NCI-H510A (cell line): ENCODE data around the gene CTSV.
A peak's percentile ranks its signal among the peaks of the same experiment; 100 is the strongest.
"Not testable (repeated sequence)": the region's sequence is repeated elsewhere in the genome, so short reads cannot be mapped to it uniquely, and the experiment has no call there.

Source experiments
- DNase-seq: peaks from one replicate; lab custom pipeline; 2025; lab: John Stamatoyannopoulos, UW

Gene CTSV

GRCh38 chr9:97038611-97039513 is at the start of gene CTSV:
TSS of gene CTSV (minus strand) at chr9:97039142. CDS start at chr9:97038043, 1,099 bp downstream.
- peak; percentile 87 for DNase-seq

- not testable (repeated sequence) for DNase-seq
Observed at GRCh38 chr9:97087668-97088215, 48.8 kb upstream of the CTSV start.

- DNase-seq, result not testable (repeated sequence)
Observed at GRCh38 chr9:97084562-97084991, 45.6 kb upstream of the CTSV start.

- no peak for DNase-seq
Observed at GRCh38 chr9:97078362-97078761, 39.4 kb upstream of the CTSV start.

- no peak for DNase-seq
Observed at GRCh38 chr9:97077452-97078295, 38.7 kb upstream of the CTSV start.

GRCh38 chr9:97076731-97077451 is 37.9 kb upstream of the CTSV start:
- not testable (repeated sequence) for DNase-seq

GRCh38 chr9:97076238-97076637 is 37.3 kb upstream of the CTSV start:
- no peak for DNase-seq

- no peak for DNase-seq
Observed at GRCh38 chr9:97075289-97075985, 36.5 kb upstream of the CTSV start.

- no peak for DNase-seq
Observed at GRCh38 chr9:97073506-97073905, 34.6 kb upstream of the CTSV start.

- DNase-seq, result no peak
Observed at GRCh38 chr9:97072285-97072776, 33.4 kb upstream of the CTSV start.

- not testable (repeated sequence) for DNase-seq
Observed at GRCh38 chr9:97070325-97070724, 31.4 kb upstream of the CTSV start.

GRCh38 chr9:97067490-97067889 is 28.5 kb upstream of the CTSV start:
- DNase-seq, result no peak

GRCh38 chr9:97064176-97064575 is 25.2 kb upstream of the CTSV start:
- no peak for DNase-seq

- no peak for DNase-seq
Observed at GRCh38 chr9:97060796-97061195, 21.9 kb upstream of the CTSV start.

- no peak for DNase-seq
Observed at GRCh38 chr9:97059626-97060025, 20.7 kb upstream of the CTSV start.

- DNase-seq, result no peak
Observed at GRCh38 chr9:97057651-97058050, 18.7 kb upstream of the CTSV start.

GRCh38 chr9:97055891-97056290 is 16.9 kb upstream of the CTSV start:
- not testable (repeated sequence) for DNase-seq

- DNase-seq, result no peak
Observed at GRCh38 chr9:97053717-97054116, 14.8 kb upstream of the CTSV start.

- no peak for DNase-seq
Observed at GRCh38 chr9:97052735-97053134, 13.8 kb upstream of the CTSV start.

- no peak for DNase-seq
Observed at GRCh38 chr9:97046228-97046627, 7.3 kb upstream of the CTSV start.

GRCh38 chr9:97045300-97045699 is 6.4 kb upstream of the CTSV start:
- no peak for DNase-seq
